NK-92 treated with Interleukin-12 subunit alpha and Interleukin-12 subunit beta, amount 100 ng/mL, for 24 hours (cell line): ENCODE results near the gene ALDH1L1.
A peak's percentile ranks its signal among the peaks of the same experiment; 100 is the strongest.

ENCODE experiments used
- DNase-seq: peaks from one replicate; lab custom pipeline; 2025; lab: John Stamatoyannopoulos, UW

Gene ALDH1L1

DNA sequence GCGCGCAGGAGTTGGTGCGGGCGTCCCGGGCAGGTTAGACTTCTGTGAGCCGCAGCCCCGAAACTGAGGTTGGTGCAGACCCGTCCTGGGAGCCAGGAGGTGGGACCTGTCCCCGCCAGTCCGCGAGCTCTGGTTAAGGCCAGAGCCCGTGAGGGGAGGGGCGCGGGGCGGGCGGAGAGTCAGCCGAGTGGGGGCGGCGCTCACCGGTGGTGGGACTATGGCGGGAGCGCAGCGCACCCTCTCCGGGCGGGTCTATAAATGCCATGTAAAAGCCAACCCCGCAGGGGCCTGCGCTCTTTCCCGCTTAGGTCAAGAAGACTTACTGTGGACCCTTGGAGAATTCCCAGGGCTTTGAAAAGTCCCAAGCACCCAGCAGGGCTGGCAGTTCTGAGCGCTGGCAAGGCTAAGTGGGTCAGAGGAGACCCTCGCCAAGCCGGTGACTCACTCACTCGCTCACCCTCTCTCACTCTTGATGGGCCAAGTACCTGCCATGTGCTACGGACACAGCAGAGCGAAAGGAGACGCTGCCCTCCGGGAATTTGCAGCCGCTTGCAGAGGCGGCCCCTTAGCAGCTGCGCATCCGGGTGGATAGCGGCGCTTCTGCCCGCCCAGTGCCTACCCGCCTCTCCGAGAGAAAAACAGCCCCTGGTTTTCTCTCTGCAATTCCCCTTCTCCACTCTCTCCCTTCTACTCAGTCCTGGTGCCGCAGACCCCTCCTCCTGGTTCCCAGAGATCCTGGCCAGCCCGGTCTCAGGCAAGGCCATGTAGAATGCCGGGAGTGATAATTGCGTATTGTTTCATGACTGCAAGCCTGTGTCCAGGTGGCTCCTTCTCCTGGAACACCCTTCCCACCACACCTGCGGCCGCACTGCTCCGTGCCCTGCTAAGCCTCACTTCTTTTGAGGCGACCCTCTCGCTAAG, at the start of gene ALDH1L1:
TSS of gene ALDH1L1 (minus strand) at position 110 of the 921 bp plus-strand sequence. CDS start 19,607 bp downstream, outside the sequence.
- DNase-seq: no peak

GRCh38 chr3:126226374-126226773, 46.0 kb upstream of the ALDH1L1 start:
- no peak for DNase-seq

DNA sequence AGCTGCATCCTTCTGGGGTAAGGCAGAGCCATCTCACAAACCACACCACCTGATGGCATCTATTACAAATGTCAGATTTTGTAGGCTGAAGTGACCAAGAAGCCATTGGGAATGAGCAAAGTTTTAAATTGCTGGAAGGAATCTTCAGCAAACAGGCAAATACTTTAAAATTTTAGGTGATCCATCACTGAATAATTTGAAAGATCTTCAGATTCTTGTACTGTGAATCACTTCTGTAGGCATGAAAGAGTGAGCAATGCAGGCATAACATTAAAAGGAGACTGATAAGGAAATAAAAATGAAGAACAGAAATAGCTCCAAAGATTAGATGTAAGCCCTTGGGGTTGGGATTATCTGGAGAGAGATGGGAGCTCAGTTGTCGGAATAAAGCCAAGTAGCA, 36.0 kb upstream of the ALDH1L1 start:
- no peak for DNase-seq

- no peak for DNase-seq
Observed at GRCh38 chr3:126213379-126214028, 33.1 kb upstream of the ALDH1L1 start.

DNA sequence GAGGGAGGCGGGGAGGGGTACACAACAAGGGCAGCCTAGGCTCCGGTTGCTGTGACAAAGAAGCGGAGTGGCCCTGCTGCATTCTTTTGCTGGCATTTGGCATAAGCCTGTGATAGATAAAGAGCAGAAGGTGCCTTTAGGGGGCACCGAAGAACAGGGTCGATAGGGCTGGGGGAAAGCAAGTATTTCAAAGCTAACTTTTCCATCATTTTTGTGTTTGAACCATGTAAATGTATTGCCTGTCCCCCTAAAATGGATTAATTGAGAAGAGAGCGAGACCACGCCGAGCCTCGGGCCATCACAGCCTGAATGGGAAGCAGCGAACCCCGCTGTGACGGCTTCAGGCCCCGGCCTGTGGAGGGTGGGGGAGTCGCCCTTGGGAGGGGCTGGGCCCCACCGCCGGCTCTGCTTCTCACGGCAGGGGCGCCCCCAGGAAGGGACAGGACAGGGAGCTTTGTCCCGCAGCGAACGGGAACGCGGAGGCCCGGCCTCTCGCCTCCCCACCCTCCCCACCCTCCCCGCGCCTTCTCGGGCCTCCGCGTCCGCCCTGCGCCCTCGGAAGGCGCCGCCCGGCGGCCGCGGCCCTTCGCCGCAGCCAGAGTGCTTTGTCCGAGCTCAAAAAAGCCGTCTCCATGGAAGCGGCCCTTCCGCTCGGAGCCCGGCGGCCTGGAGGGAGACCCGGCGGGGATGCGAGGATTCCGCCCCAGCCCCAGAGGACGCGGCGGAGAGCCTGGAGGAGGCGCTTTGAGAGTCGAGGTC, 32.4 kb upstream of the ALDH1L1 start:
- DNase-seq: no peak

GRCh38 chr3:126212250-126212619, 31.8 kb upstream of the ALDH1L1 start:
- DNase-seq: no peak

- DNase-seq: no peak
Observed at GRCh38 chr3:126211569-126211968, 31.2 kb upstream of the ALDH1L1 start.

DNA sequence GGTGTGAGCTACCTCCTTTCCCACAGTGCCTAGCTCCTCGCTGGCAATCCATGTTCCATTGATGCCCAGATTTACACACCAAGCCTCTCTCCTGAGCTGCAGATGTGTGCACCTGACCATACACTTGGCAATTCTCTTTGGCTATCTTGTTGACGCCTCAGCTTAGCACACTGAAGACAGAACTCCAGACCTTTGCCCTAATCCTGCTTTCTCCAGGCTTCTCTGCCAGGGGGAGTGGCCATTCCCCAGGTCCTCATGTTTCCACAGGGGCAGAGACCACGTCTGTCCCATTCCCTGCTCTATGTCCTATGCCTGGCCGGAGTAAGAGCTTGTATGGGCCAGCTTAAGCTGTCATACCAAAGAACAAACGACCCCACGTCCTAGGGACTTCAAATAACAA, 30.2 kb upstream of the ALDH1L1 start:
- no peak for DNase-seq

DNA sequence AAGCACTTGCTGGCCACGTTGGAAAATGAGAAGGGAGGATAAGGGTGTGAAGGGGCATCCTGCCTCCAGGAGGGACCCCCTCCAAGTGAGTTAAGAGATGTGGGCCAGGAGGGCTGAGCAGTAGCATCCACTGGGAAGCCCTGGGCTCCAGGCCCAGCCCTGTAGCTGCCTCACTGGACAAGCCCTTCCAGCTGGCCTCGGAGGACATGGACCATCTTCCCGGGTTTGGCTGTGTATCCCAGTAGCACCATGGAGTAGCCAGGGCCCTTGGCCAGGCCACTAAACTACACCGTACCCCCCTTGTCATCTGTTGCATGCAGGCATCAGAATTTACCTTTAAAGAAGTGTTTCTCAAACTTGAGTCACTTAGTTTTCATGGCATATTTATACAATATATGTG, 29.4 kb upstream of the ALDH1L1 start:
- no peak for DNase-seq

- no peak for DNase-seq
Observed at GRCh38 chr3:126208606-126209256, 28.3 kb upstream of the ALDH1L1 start.

GRCh38 chr3:126208182-126208581, 27.8 kb upstream of the ALDH1L1 start:
- DNase-seq: no peak

GRCh38 chr3:126207166-126207565, 26.8 kb upstream of the ALDH1L1 start:
- no peak for DNase-seq

DNA sequence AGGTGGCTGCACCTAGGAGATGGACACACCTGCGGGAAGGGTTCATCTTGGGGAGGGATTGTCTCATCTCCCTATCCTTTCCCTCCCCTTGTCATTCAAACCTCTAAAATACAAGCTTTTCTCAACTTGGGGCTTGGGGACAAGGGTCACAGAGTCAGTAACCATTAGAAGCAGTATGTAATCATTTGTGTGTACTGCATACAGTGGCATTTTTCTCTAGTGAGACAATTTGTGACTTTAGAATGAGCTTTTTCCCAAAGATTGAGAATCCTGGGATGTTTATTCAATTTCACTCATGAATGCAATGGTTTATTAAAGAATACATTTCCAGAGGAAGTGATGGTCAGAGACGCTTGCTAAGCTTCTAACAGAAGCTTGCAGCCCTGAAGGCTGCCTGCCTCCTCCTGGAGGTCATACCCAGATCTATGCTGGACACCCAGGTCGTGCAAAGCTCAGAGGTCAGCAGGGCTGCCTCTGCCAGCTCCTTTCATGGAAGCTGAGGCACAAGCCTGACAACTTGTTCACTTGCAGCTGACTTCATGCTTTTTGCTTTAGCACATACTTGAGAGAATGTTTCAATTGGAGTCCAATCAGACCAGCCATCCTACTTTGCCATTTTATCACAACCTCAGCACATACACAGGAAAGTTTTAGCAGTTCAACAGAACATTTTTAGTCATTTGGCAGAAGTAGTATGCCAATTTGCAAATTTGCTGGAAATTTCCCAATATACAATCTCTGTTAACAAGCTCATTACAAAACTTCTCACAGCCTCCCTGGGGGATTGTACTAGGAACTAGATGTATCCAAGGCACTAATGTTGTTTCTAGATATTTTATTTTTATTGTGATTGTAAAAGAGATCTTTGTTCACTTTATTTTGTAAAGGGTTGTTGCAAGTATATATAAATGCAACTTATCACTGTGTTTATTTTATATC, 25.6 kb upstream of the ALDH1L1 start:
- no peak for DNase-seq

- DNase-seq: no peak
Observed at GRCh38 chr3:126202680-126203079, 22.3 kb upstream of the ALDH1L1 start.

DNA sequence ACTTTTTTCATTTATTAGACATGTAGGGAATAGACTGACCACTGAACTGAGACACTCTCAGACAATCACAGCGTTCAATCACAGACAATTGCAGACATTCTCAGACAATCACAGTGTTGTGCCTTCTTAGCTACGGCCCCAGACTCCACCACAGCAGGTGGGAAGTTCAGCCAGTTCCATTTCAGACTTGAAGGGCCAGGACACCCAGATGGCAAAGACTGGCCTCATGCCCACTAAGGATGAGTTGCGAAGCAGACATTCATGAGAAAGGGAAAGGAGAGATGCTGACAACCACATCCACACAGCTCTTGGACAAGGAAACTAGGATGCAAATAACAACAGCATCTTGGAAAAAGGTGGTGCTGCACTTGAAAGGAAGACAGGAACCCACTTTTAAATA, 21.9 kb upstream of the ALDH1L1 start:
- no peak for DNase-seq

- DNase-seq: no peak
Observed at GRCh38 chr3:126201168-126201567, 20.8 kb upstream of the ALDH1L1 start.

DNA sequence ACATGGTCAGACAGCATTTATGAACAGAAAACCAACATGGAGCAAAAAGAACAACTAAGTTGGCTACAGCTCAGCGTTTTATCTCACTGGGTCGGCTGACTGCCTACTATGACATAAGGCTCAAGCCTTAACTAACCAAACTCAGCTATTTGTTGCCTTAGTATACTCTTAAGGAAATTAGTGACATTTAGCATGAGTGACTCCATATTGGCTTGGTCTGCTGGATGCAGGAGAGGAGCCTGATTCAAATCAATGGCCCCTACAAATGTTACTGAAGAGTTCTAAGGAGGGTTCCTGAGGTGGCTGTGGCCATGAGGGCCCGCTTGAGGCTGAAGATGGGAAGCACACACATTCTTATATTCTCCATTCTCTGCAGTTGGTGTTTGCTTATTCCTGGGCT, 20.1 kb upstream of the ALDH1L1 start:
- no peak for DNase-seq

DNA sequence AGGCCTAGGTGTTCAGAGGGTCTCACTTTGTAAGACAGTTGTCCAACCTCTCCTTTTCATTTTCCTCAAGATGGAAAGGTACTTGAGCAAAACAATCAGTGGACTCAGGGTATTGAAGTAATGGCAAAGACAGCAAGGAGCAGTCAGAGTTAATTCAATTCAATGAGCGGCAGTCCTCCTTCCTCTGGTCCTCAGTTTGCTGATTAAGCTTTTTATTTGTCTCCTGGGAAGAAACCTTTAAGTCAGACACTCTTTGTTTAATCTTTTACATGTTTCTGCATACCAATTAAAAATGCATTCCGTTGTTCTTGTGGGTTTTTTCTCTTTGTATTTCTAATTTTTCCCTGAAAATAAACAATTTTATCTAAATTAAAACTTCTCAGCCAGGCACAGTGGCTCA, 18.9 kb upstream of the ALDH1L1 start:
- DNase-seq: no peak

- peak; percentile 53 for DNase-seq
Observed at GRCh38 chr3:126197854-126198584, 17.6 kb upstream of the ALDH1L1 start.

DNA sequence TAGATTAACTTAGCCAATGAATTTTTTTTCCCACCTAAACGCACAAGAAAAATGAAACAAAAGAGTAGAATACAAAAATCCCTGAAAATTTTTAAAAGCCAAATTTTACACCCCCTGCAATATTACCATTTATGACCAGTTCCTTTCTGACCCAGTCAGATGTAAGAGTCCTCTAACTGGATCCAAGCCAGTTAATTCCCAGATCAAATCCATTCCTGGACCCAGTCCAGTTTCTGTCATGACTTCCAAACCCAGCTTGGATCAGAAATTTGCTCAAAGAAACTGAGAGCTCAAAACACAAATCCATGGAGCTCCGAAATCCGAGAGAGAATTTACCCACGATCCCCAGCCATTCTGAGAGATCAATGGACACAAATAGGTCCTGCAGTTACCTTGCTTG, 17.0 kb upstream of the ALDH1L1 start:
- no peak for DNase-seq
